ENCODE measurements around the gene PPP2R2C. TPM values are rescaled to one million over a fixed set of nuclear protein-coding genes. Genes with fewer than 3 reads are reported as not detected.

Gene PPP2R2C
- total and polyA plus RNA-seq, 2 of the 4 experiments (the other 2 are of a cell fraction) = 0.03 TPM; not detected in 1

GRCh38 chr4:6349896-6350603 is 122.4 kb downstream of the PPP2R2C start:
- H3K36me3 ChIP-seq (ENCODE audit: control insufficient read depth, insufficient read depth, low read length) = no peaks in the 10 kb centered on the region
- H2BK5ac ChIP-seq (ENCODE audit: low read depth, low read length, poor library complexity, severe bottlenecking) = no peak overlapping the region
- H3K4me1 ChIP-seq (ENCODE audit: control insufficient read depth, insufficient read depth, low read length) = no peaks in the 10 kb centered on the region
- H2AK9ac ChIP-seq (replicated peaks; ENCODE audit: low read depth, low read length, poor library complexity) = no peak overlapping the region
- H3K4ac ChIP-seq (ENCODE audit: low read depth, low read length) = no peak overlapping the region
- ATAC-seq (ENCODE audit: low read depth) = no peak
- H4K5ac ChIP-seq (ENCODE audit: low read depth, low read length) = no peak overlapping the region
- 67% methylated on average over 11 of the region's 19 CpGs; no CpG with 5 or more reads in 1 of the 2 experiments for WGBS, 2 experiments (ENCODE audit: extremely low coverage in 2 of 2, insufficient read length in 1 of 2)
- no peak overlapping the region for H3K23ac ChIP-seq (ENCODE audit: low read depth, low read length)
- no peak overlapping the region for H4K8ac ChIP-seq (ENCODE audit: low read depth in 2 of 2, low read length in 2 of 2)
- no peaks in the 10 kb centered on the region for H3K9me1 ChIP-seq (ENCODE audit: insufficient read depth, low read length)
- TF ChIP-seq FOS (IDR thresholded peaks at IDR 0.05; ENCODE audit: low read depth, low read length) = no peak
- TF ChIP-seq, protein P1, sequence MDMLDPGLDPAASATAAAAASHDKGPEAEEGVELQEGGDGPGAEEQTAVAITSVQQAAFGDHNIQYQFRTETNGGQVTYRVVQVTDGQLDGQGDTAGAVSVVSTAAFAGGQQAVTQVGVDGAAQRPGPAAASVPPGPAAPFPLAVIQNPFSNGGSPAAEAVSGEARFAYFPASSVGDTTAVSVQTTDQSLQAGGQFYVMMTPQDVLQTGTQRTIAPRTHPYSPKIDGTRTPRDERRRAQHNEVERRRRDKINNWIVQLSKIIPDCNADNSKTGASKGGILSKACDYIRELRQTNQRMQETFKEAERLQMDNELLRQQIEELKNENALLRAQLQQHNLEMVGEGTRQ (IDR thresholded peaks at IDR 0.05; ENCODE audit: low read depth, low read length) = no peak
- no peak for TF ChIP-seq MXI1 (IDR thresholded peaks at IDR 0.05; ENCODE audit: borderline replicate concordance, low read depth, low read length)
- TF ChIP-seq CHD1 (IDR thresholded peaks at IDR 0.05; ENCODE audit: low read depth, low read length) = no peak
- TF ChIP-seq, protein P2, sequence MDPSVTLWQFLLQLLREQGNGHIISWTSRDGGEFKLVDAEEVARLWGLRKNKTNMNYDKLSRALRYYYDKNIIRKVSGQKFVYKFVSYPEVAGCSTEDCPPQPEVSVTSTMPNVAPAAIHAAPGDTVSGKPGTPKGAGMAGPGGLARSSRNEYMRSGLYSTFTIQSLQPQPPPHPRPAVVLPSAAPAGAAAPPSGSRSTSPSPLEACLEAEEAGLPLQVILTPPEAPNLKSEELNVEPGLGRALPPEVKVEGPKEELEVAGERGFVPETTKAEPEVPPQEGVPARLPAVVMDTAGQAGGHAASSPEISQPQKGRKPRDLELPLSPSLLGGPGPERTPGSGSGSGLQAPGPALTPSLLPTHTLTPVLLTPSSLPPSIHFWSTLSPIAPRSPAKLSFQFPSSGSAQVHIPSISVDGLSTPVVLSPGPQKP (IDR thresholded peaks at IDR 0.05; ENCODE audit: borderline replicate concordance, low read depth, low read length) = no peak
- no peak for TF ChIP-seq CTCF (conservative IDR thresholded peaks at IDR 0.05; ENCODE audit: low read depth, low read length)
- no peak for TF ChIP-seq RFX5 (IDR thresholded peaks at IDR 0.05; ENCODE audit: low read depth, low read length)
- TF ChIP-seq NFE2L2 (IDR thresholded peaks at IDR 0.05; ENCODE audit: low read depth, low read length) = no peak
- no peak for TF ChIP-seq CEBPB (IDR thresholded peaks at IDR 0.05; ENCODE audit: low read depth, low read length)
- TF ChIP-seq MAFK (IDR thresholded peaks at IDR 0.05; ENCODE audit: low read depth, low read length) = no peak
- no peak for TF ChIP-seq BHLHE40 (IDR thresholded peaks at IDR 0.05; ENCODE audit: low read depth, low read length)
- TF ChIP-seq RCOR1 (IDR thresholded peaks at IDR 0.05; ENCODE audit: insufficient replicate concordance, low read length) = no peak
- no peak for TF ChIP-seq SMC3 (IDR thresholded peaks at IDR 0.05; ENCODE audit: low read depth, low read length)
- TF ChIP-seq MAZ (IDR thresholded peaks at IDR 0.05; ENCODE audit: borderline replicate concordance, low read depth, low read length) = no peak
- peaks cover 13% of the 10 kb centered on the region for H3K27me3 ChIP-seq (ENCODE audit: control insufficient read depth, insufficient read depth, low read length)
- peak; percentile 10 for DNase-seq
- no peak overlapping the region for H4K91ac ChIP-seq (ENCODE audit: insufficient read depth, low read depth, low read length)
- no peak overlapping the region for H2BK120ac ChIP-seq (ENCODE audit: low read depth, low read length)
- no peak overlapping the region for H3K14ac ChIP-seq (replicated peaks; ENCODE audit: low read depth, low read length)
- in situ Hi-C loops (cut with MboI; ENCODE audit: low sequenced_read_pairs) = no loop called here
- no peak overlapping the region for H3K4me2 ChIP-seq (ENCODE audit: low read depth, low read length)
- H3K18ac ChIP-seq (ENCODE audit: low read depth, low read length) = no peak overlapping the region
- H3K9ac ChIP-seq (ENCODE audit: low read depth, low read length) = no peak overlapping the region
- no peak overlapping the region for H3K56ac ChIP-seq (ENCODE audit: extremely low read depth, insufficient read depth, low read length)
- no peak overlapping the region for H2AFZ ChIP-seq (replicated peaks; ENCODE audit: low read length, poor library complexity)
- dilution Hi-C loops (cut with HindIII; ENCODE audit: low sequenced_read_pairs, unreplicated experiment) = no loop called here
- ChIA-PET CTCF (interaction anchor here (1.1 kb wide), 1 partner anchor 22 kb away, joined by 3 read pairs; no protein-coding TSS in a partner anchor), POLR2A (ENCODE audit: unreplicated experiment) (interaction anchor here (0.6 kb wide), 1 partner anchor 81 kb away, joined by 10 read pairs; the partner anchor contains the start of gene WFS1)
- no peak overlapping the region for H2AK5ac ChIP-seq (ENCODE audit: low read depth, low read length)
- H3K79me1 ChIP-seq (ENCODE audit: low read depth in 1 of 2, low read length in 2 of 2) = no peaks in the 10 kb centered on the region
- no peaks in the 10 kb centered on the region for H3K9me3 ChIP-seq (ENCODE audit: control insufficient read depth, insufficient read depth, low read length)
- H2BK20ac ChIP-seq (ENCODE audit: low read depth, low read length) = no peak overlapping the region
- no peak overlapping the region for H2BK15ac ChIP-seq (ENCODE audit: low read depth, low read length)
- no peak overlapping the region for H3K27ac ChIP-seq (ENCODE audit: insufficient read depth, low read length)
- H3K4me3 ChIP-seq (ENCODE audit: insufficient read depth, low read depth, low read length) = no peak overlapping the region
- H4K20me1 ChIP-seq (ENCODE audit: insufficient read depth, low read length) = no peaks in the 10 kb centered on the region
- no TSS peak for BruUV-seq (replicated peaks)
- intact Hi-C loops (cut with micrococcal nuclease) = no loop called here

All from IMR-90 (cell line).